ENCODE measurements around the gene COG3.

The COG3 gene

GRCh38 chr13:45554604-45555109 lies 89.9 kb downstream of the COG3 start:
- DNase-seq = no peak

- DNase-seq = no peak
Measured at GRCh38 chr13:45564133-45564776, 99.5 kb downstream of the COG3 start.

GRCh38 chr13:45565331-45565730 lies 100.6 kb downstream of the COG3 start:
- DNase-seq = no peak

- no peak for DNase-seq
Measured at GRCh38 chr13:45575146-45575829, 110.5 kb downstream of the COG3 start.

GRCh38 chr13:45575830-45576180 lies 111.1 kb downstream of the COG3 start:
- no peak for DNase-seq

GRCh38 chr13:45576466-45576865 lies 111.7 kb downstream of the COG3 start:
- no peak for DNase-seq

GRCh38 chr13:45582408-45583076 lies 117.8 kb downstream of the COG3 start:
- no peak for DNase-seq

DNA sequence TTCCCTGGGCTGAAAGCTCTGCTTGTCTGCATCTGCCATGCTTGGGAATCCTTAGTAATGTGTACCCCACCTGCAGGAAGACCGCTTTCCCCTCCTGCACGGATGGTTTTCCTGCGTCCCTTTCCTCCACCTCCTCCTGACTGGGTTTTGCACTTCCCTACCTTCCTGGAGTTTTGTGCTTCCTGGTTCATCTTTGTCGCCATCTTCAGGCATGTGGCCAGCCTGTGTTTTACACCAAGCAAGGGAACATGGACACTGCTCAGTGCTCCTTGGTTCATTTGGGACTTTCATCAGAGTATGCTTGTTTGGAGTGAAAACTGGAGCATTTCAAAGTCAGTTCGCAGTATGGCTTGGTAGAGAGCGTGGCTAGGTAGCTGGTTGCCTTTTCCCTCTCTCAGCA lies 120.1 kb downstream of the COG3 start:
- no peak for DNase-seq

Measured in NCI-H2171 (cell line).